GM18907 (cell line): ENCODE data around the gene CCDC30.

Experiments used
- ATAC-seq: cut with Tn5 transposase; IDR thresholded peaks from one replicate; pipeline ENCODE4 v1.9.1; 2021; ENCODE audit warnings: mild to moderate bottlenecking, moderate library complexity; ENCODE audit not compliant: unreplicated experiment

Gene CCDC30

DNA sequence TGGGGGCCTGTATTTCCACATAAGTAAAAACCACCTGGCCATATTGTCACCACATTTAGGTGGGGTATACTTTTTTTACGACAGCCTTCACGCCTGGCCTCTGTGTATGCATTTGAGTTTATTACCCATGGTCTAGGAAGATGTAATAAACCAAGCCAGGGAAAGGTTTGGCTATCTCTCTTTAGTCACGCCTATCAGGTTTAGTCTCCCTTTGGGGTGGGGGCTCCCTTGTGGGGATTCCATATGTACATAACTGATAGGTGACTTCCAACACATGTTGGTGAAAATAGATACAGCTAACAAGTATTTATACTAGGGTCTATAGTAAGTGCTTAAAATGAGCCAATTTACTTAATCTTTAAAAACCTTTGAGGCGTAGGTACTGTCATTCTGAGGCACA, 223.3 kb downstream of the CCDC30 start:
- ATAC-seq, result no peak

DNA sequence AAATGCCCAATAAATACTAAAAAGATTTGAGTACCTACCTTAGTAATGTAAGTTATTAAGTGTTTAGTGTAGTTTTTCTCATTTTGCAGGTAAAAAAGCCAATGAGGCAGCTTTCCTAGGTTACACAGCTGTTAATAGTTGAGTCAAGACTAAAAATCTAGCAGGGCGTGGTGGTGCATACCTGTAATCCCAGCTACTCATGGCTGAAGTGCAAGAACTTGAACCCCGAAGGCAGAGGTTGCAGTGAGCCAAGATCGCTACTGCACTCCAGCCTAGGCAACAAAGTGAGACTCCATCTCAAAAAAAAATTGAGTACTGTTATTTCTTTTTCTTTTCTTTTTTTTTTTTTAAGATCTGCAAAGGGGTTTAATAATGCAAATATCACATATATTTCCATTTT, 226.8 kb downstream of the CCDC30 start:
- no peak for ATAC-seq

DNA sequence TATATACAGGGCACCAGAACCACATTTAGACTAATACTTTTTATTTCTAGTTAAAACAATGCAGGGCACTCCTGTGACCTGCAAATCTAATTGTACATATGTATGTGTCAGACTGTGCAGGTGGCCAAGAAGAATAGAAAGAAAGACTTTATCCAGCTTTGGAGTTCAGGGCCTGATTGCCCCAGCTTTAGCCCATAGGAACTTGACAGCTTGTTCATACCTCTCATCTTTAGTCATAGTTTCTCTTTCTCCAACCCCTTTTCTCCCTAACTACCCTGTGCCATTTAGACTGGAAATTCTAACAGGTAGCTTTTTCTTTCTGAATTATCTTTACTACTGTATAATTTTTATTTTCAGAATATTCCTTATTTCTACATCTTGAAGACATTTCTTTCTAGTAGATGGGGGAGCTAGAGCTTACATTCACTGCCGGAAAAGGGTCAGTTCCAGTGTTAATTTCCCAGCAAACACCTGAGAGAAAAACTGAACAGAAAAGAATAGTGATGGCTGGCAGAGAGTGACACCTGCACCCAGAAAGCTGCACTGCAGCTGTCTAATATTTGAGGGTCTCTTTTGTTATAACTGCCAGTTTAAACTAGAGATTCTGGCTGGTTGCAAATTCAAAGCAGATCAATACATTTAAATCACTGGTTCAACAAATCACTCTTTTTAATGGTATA, 227.5 kb downstream of the CCDC30 start:
- ATAC-seq, result no peak

DNA sequence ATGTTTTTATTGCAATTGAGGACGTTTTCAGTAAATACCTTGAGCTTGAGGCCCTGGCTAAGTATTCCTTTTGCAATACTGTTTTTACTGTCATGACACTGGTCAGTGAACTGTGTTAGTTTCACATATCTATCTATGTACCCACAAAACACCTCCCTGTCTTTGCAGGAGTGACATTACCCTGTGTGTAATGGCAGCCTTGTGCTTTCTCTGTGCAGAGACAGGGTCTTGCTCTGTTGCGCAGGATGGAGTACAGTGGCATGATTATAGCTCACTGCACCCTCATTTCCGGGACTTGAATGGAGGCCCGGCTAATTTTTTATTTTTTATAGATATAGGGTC, 228.0 kb downstream of the CCDC30 start:
- ATAC-seq, result no peak

DNA sequence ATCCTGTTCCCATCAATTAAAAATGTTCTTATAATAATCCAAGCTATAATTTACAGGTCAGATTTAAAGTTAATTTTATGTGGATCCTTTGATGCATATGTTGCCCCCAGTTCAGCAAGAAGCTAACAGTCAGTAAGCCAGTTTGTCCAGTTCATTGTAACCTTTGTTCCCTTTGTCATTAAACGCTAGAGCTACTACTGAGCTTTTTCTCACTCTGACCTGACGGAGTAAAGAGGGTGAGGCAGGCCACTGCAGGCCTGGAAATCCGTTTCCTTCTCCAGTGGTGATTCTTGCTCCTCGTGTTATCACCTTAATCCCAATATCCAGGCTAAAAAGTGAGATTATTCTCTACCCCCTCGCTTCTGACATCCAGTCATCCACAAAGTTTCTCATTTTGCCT, 229.4 kb downstream of the CCDC30 start:
- ATAC-seq, result no peak

DNA sequence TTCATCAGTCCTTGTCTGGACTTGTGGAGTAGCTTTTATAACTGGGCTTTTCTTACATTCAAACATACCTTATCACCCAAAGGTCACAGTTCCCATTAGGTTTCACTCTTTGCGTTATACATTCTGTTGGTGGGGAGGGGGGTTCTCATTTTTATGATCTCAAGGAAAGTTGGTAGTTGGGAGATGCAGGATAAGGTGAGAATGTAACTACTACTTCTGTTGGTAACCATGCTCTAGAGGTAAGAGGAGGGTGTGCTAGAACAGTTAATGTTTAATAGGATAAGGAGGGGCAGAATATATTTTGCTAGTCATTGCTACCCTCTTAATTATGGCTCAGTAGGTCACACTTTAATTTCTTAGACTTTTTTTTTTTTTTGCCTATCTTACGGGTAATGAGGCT, 229.8 kb downstream of the CCDC30 start:
- ATAC-seq, result no peak

DNA sequence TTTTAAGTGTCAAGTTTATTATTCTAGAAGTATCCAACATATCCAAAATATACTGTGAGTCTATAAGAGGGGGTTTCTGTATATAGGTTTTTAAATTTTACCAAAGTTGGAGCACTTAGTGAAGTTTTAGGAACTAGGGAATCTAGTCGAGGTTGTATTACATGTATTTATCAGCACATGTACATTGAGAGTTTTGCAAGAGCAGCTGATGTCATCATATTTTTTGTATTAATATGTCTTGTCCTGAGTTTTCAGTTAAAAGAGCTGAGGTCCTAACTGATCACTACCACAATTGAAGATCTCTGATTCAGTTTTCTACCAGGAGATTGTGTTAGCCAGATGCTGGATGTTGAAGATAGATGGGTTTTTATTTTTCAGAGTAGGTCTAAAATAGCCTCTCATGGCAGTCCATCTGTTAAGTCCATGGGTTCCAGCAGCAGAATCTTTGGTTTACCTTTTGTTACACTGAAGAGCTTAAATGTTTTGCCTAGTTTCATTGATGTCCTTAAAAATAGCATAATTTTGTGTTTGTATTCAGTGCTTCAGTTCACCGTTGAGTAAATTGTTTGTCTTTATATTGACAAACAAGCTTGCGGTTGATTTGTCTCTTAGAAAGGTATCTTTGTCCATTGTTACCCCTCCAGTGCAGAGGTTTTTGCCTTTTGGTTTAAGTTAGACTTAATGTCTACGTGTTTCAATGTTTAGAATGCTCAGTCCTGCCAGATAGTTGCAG, 235.2 kb downstream of the CCDC30 start:
- no peak for ATAC-seq

DNA sequence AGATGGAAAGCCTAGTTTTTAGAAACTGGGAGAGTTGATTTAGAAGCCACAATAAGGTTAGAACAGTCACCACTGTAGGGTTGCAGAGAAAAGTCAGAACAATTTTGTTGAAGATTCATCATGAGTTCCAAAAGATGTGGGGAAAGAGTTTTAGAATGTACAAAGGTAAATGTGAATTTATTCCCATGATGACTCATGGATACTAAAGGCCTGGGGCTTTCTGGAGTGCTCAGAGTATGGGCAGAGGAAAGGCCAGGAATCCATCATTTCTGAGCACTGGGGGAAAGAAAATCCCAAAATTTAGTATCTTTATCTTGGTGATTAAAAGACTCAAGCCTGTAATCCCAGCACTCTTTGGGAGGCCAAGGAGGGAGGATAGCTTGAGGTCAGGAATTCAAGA, 236.9 kb downstream of the CCDC30 start:
- no peak for ATAC-seq

DNA sequence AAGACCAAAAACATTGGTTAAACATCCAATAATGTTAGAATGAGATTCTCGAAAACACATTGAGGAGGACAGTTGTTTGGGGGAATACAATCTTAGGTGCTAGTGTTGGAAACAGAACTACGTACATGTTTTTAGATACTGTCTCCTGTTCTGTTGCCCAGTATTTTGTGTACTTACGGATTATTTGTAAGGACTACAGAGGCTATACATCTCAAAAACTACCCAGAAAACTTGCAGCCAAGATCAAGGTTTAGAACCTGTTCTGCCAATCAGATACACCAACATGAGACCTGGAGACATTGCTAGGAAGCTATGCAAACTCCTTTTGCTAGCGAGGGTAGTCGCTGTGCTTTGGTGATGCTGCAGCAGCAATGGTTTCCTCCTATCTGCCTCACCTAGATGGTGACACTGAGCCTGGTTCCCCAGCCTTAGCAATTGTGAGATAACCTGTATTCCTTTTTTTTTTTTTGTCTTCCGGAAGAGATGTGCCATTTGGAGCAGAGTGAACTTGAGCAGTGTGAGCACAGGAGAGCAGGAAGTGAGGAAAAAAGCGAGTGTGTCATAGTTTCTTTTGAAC, 240.9 kb downstream of the CCDC30 start:
- ATAC-seq, result no peak
